GM18502 (cell line): ENCODE data around the gene PTPRN2.

ENCODE experiments used
- ATAC-seq: cut with Tn5 transposase; IDR thresholded peaks from one replicate; pipeline ENCODE4 v1.9.1; 2021; ENCODE audit warnings: mild to moderate bottlenecking; ENCODE audit not compliant: unreplicated experiment, poor library complexity

The PTPRN2 gene

DNA sequence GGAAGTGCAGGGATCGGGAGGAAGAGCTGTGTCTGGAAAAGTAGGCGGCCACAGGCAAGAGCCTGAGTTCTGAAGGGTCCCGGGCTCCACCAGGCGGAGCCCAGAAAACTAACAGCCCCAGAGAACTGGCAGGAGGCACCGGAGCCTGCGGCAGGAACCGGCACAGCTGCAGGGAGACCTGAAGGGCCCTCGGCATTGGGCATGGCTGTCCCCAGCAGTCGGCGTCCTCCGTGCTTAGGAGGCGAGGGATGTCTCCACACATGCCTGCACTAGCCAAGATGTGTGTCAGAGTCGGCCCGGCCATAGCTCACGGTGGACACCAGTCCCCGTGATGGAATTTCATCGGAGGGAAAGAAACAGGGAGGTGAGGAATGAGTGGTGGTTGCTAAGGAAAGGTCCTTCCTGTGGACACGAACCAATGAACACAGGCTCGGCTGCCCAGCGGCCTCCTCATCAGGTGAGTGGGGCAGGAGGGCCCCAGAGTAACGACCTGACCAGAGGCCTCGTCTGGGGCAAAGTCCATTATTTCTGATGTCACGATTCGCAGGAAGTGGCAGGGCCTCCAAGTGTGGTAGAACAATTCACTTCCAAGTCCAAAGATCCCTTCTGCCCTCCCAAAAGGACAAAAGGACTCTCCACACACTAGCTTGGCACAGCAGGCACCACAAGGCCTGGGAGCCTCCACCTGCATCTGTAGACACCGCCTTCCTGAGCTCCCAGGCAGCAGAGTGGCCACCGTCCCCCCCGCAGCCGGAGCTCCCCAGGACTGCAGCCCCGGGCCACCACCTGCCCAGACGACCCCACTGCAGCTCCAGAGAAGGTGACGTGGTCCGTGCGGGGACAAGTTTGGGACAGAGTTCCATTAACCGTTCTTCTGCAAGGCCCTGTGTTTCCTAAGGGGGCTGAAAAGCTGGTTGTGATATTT is 444.2 kb downstream of the PTPRN2 start:
- no peak for ATAC-seq

DNA sequence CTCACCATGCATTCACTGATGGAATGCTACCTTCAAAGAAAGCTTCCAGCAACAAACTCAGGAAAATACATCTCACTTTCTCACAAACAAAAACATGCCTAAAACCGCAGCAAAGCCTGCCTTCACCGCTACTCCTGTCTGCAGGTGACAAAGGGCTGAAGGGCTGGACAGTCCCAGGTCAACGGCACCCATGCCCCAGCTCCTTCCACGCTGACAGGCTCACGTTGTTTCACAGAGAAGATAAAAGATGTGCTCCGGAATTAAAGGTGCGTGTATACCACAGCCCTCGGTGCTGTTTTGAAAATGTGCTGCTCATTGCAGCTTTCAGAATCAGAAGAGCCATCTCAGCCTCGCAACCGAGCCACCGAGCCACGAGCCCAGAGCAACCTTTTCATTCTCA is 445.0 kb downstream of the PTPRN2 start:
- ATAC-seq, result no peak

GRCh38 chr7:158141806-158142518 is 445.7 kb downstream of the PTPRN2 start:
- ATAC-seq, result no peak

DNA sequence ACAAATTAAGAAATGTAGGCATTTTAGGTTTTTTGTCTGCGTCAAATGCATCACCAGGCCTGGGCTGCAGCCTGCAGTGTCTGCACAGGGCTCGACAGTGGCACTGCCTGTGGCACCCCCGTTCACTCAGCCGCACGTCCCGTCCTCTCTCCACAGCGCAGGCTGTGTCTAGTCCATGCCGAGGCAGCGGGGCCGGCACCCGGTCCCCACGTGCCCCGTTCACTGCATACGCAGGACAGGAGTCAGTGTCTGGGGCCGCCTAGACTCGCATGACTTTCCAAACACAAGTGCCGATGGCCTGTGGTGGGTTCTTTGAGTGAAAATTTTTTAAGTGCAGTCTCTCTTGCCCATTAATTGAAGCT is 446.4 kb downstream of the PTPRN2 start:
- no peak for ATAC-seq

GRCh38 chr7:158140538-158141220 is 446.9 kb downstream of the PTPRN2 start:
- no peak for ATAC-seq

DNA sequence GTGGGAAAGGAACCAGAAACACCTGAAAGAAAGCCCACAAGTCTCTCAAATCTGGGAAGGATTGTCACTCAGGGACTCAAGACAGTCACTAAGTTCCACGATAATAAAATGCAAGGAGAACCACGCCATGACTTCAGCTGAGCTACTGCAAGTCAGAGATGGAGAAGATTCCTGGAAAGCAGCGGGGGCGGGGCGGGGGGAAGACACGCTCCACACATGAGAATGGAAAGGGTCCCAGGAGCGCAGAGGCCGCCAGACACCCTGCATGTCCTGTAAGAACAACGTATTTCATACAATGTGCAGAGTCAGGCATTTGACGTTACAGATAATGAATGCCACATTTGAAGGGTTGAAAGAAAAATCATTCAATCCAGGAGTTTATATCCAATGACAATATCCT is 448.1 kb downstream of the PTPRN2 start:
- no peak for ATAC-seq

DNA sequence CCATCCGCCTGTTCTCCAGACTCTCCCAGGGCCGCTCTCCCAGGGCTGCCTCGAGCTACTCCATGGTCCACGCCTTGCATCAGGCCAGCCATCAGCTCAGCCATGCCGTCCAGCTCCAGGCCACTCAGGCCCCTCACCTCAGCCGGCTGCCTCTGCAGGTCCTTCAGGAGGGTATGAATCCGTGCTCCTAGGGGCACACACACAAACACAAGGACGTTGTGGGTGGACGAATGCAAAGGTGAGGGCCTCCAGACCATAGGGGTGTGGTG is 449.4 kb downstream of the PTPRN2 start:
- ATAC-seq, result no peak

DNA sequence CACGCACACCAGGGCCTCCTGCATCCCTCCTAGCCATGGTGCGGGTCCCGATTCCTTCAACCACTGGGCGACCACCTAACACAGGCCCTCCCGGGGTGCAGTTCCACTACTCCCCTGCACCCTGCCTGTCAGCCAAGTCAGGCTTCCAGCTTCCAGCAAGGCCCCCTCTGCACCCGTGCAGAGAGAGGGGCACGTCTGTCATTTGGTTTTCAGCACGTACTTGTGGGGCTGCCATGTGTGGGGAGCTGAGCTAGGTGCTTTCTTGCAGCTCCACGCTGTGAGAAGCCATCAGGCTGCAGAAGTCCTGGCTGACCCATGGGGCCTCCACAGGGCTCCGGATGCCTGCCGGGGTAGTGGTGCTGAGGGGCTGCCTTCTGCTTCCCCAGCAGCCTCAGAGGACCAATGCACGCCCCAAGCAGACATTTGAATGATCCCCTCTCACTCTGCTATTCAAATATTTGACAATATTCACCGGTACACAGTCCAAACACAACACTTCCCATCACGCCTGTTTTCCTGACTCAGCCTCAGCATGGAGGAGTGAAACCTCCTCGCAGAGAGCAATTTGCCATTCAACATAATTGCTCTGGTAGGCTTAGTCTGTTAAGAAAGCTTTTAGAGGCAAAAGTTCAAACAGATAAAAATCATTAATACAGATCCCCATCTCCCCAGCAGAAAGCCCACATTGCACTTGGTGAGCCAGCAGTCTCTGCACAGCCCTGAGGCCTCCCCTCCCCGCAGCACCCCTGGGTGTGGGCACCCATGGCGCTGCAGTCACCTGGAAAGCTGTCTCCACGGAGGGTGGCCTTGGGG is 449.9 kb downstream of the PTPRN2 start:
- ATAC-seq, result no peak

DNA sequence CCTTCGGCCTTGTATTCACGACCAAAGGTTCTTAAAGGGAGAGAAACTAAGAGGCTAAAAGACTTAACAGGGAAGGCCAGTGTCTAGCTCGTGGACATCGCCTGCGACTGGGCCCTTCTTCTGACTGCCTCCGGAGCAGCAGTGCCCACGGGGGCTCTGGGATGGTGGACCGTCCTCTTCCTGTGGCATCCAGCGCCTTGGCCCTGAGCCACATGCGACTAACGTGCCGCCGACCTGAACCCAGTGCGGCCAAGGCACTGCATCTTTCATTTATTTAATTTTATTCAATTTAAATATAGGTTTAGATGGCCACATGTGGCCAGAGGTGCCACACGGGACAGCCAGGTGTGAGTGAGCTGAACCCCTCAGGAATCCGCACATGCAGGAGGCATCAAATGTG is 451.7 kb downstream of the PTPRN2 start:
- ATAC-seq, result no peak

DNA sequence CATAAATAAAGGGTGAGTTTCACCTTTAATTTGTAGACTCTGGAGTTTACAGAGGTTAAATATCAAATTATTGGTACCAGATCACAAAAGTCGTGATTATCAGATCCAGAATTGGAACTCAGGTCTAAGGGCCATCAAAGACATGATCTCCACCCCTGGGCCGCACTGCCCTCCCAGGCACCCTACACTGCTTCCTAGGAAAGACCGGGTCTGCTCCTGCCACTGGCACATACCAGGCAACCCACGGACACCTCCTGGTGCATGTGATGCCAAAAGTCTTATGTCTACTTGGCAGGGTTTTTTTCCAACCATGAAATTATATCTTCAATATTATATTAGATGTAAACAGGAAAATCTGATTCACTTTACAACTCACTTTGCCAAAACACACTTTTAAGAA is 452.8 kb downstream of the PTPRN2 start:
- ATAC-seq, result no peak

- ATAC-seq, result no peak
Measured at GRCh38 chr7:158133515-158134271, 453.9 kb downstream of the PTPRN2 start.

- no peak for ATAC-seq
Measured at GRCh38 chr7:158133057-158133456, 454.6 kb downstream of the PTPRN2 start.

GRCh38 chr7:158130023-158130409 is 457.6 kb downstream of the PTPRN2 start:
- no peak for ATAC-seq

- no peak for ATAC-seq
Measured at GRCh38 chr7:158129037-158130022, 458.3 kb downstream of the PTPRN2 start.

GRCh38 chr7:158128572-158128971 is 459.1 kb downstream of the PTPRN2 start:
- no peak for ATAC-seq

- ATAC-seq, result no peak
Measured at GRCh38 chr7:158127241-158127640, 460.4 kb downstream of the PTPRN2 start.

- ATAC-seq, result no peak
Measured at GRCh38 chr7:158126661-158127060, 461.0 kb downstream of the PTPRN2 start.

GRCh38 chr7:158125721-158126120 is 461.9 kb downstream of the PTPRN2 start:
- no peak for ATAC-seq

DNA sequence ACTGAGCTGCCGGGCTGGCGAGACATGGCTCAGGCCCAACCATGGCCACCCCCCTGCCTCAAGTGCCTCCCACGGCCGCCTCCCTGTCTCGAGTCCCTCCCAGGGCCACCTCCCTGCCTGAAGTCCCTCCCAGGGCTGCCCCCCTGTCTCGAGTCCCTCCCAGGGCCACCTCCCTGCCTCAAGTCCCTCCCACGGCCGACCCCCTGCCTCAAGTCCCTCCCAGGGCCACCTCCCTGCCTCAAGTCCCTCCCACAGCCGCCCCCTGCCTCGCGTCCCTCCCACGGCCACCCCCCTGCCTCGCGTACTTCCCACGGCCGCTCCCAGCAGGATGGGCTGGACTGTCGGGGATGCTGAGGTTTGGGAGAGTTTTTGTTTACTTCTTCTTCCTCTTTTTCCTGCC is 462.5 kb downstream of the PTPRN2 start:
- ATAC-seq, result no peak
